GM12892 (cell line): ENCODE data around the gene NEGR1.

Experiments used
- POLR2A ChIP-seq: IDR thresholded peaks from 2 replicates; pipeline ENCODE4 v1.6.1; 2011; ENCODE audit warnings: low read depth, low read length, control low read depth
- POLR2AphosphoS5 ChIP-seq: IDR thresholded peaks from 2 replicates; pipeline ENCODE4 v1.6.1; 2011; ENCODE audit warnings: low read depth, low read length, control low read depth
- TAF1 ChIP-seq: IDR thresholded peaks from 2 replicates; pipeline ENCODE4 v1.6.1; 2011; ENCODE audit warnings: low read depth, mild to moderate bottlenecking, control low read depth, low read length, borderline replicate concordance

DNA sequence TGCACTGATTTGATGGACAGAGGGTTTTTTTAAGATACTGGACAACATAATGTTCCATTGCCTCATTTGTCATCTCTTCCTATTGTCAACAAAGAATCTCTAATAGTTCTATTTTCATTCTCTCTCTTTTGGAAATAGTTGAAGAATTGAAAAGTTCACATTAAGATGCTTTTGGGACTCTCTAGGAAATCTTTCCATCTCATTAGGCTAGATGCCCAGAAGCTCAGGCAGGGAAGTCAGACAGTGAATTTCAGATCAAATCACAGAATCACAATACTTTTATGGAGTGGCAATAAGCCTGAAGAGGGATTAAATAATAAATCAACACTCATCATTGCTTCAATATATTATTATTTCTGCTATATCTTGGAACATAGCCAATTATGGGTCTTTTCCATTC, 29.2 kb downstream of the NEGR1 start:
- no peak for TF ChIP-seq POLR2A
- TF ChIP-seq POLR2AphosphoS5 = no peak
- no peak for TF ChIP-seq TAF1
